IMR-90 (cell line): ENCODE data around the gene SYTL3. TPM values are rescaled to one million over a fixed set of nuclear protein-coding genes. Genes with fewer than 3 reads are reported as not detected.
A peak's percentile ranks its signal among the peaks of the same experiment; 100 is the strongest.
"Not testable (repeated sequence)": the region's sequence is repeated elsewhere in the genome, so short reads cannot be mapped to it uniquely, and the experiment has no call there.

Experiments
- ATAC-seq: fragments of 200-7000 bp; cut with Tn5 transposase; 2 replicates; pipeline ENCODE4 v1.9.1; 2020; ENCODE audit warnings: low read depth, mild to moderate bottlenecking, moderate library complexity
- BruUV-seq: library from RNA; stranded (reverse); fragments of 400-500 nt; replicated peaks from 2 replicates; lab custom pipeline; 2021; lab: Mats Ljungman, UMichigan
- CTCF ChIA-PET: fragments of 300-600 bp; formaldehyde crosslinking; extraction: SDS; loops from one replicate; lab custom pipeline; 2021; ENCODE audit warnings: antibody characterized with exemption; lab: Yijun Ruan, JAX
- POLR2A ChIA-PET: fragments of 300-600 bp; sonication (Branson Sonifier 250); formaldehyde crosslinking; loops from one replicate; lab custom pipeline; 2022; ENCODE audit warnings: antibody characterized with exemption; ENCODE audit not compliant: unreplicated experiment; lab: Charles Lee
- DNase-seq: peaks from one replicate; pipeline ENCODE4 v3.0.0; 2013
- H2AFZ ChIP-seq: replicated peaks from 2 replicates; pipeline ENCODE3; 2013; ENCODE audit warnings: low read length, mild to moderate bottlenecking; ENCODE audit not compliant: poor library complexity
- H2AK5ac ChIP-seq: 2 replicates; pipeline ENCODE4 v1.6.1; 2013; ENCODE audit warnings: low read depth, low read length, inconsistent platforms
- H2AK9ac ChIP-seq: replicated peaks from 2 replicates; pipeline ENCODE3; 2013; ENCODE audit warnings: mild to moderate bottlenecking, low read depth, low read length, moderate library complexity; ENCODE audit not compliant: poor library complexity
- H2BK120ac ChIP-seq: 2 replicates; pipeline ENCODE4 v1.6.1; 2013; ENCODE audit warnings: low read depth, low read length, inconsistent platforms
- H2BK15ac ChIP-seq: 3 replicates; pipeline ENCODE4 v1.6.1; 2013; ENCODE audit warnings: low read depth, low read length, inconsistent platforms
- H2BK20ac ChIP-seq: 2 replicates; pipeline ENCODE4 v1.6.1; 2013; ENCODE audit warnings: low read depth, mild to moderate bottlenecking, inconsistent platforms, low read length, moderate library complexity
- H2BK5ac ChIP-seq: 2 replicates; pipeline ENCODE4 v1.6.1; 2013; ENCODE audit warnings: mild to moderate bottlenecking, low read depth, low read length, inconsistent platforms; ENCODE audit not compliant: poor library complexity, severe bottlenecking
- H3K14ac ChIP-seq: replicated peaks from 2 replicates; pipeline ENCODE4 v1.6.1; 2013; ENCODE audit warnings: low read depth, low read length, inconsistent platforms
- H3K18ac ChIP-seq: 2 replicates; pipeline ENCODE4 v1.6.1; 2013; ENCODE audit warnings: low read depth, low read length, control low read depth
- H3K23ac ChIP-seq: 2 replicates; pipeline ENCODE4 v1.6.1; 2013; ENCODE audit warnings: low read depth, low read length, inconsistent platforms
- H3K27ac ChIP-seq: 2 replicates; pipeline ENCODE4 v1.5.1; 2013; ENCODE audit warnings: mild to moderate bottlenecking, control low read depth, low read length; ENCODE audit not compliant: insufficient read depth
- H3K27me3 ChIP-seq: 2 replicates; pipeline ENCODE4 v1.6.1; 2013; ENCODE audit warnings: low read length; ENCODE audit not compliant: control insufficient read depth, insufficient read depth
- H3K36me3 ChIP-seq: 2 replicates; pipeline ENCODE4 v1.6.1; 2013; ENCODE audit warnings: low read length, mixed read lengths; ENCODE audit not compliant: control insufficient read depth, insufficient read depth
- H3K4ac ChIP-seq: 2 replicates; pipeline ENCODE4 v1.6.1; 2013; ENCODE audit warnings: low read depth, low read length, inconsistent platforms
- H3K4me1 ChIP-seq: 2 replicates; pipeline ENCODE4 v1.6.1; 2013; ENCODE audit warnings: low read length, mixed read lengths; ENCODE audit not compliant: control insufficient read depth, insufficient read depth
- H3K4me2 ChIP-seq: 2 replicates; pipeline ENCODE4 v1.6.1; 2013; ENCODE audit warnings: low read depth, mild to moderate bottlenecking, control low read depth, low read length, moderate library complexity
- H3K4me3 ChIP-seq: 2 replicates; pipeline ENCODE4 v1.5.1; 2013; ENCODE audit warnings: low read depth, mild to moderate bottlenecking, control low read depth, low read length, moderate library complexity; ENCODE audit not compliant: insufficient read depth
- H3K56ac ChIP-seq: 2 replicates; pipeline ENCODE4 v1.6.1; 2013; ENCODE audit warnings: low read length, inconsistent platforms; ENCODE audit not compliant: insufficient read depth; ENCODE audit errors: extremely low read depth
- H3K79me1 ChIP-seq, 2 experiments: 2 replicates each; pipeline ENCODE4 v1.6.1; 2013; ENCODE audit warnings: low read length in 2 of 2, inconsistent platforms in 1 of 2, low read depth in 1 of 2
- H3K9ac ChIP-seq: 2 replicates; pipeline ENCODE4 v1.6.1; 2013; ENCODE audit warnings: low read depth, low read length, control low read depth
- H3K9me1 ChIP-seq: 2 replicates; pipeline ENCODE4 v1.6.1; 2013; ENCODE audit warnings: low read length, inconsistent platforms; ENCODE audit not compliant: insufficient read depth
- H3K9me3 ChIP-seq: 2 replicates; pipeline ENCODE4 v1.6.1; 2013; ENCODE audit warnings: low read length; ENCODE audit not compliant: control insufficient read depth, insufficient read depth
- H4K20me1 ChIP-seq: 2 replicates; pipeline ENCODE4 v1.6.1; 2013; ENCODE audit warnings: low read length, inconsistent platforms; ENCODE audit not compliant: insufficient read depth
- H4K5ac ChIP-seq: 2 replicates; pipeline ENCODE4 v1.6.1; 2013; ENCODE audit warnings: mild to moderate bottlenecking, low read depth, low read length, control low read depth
- H4K8ac ChIP-seq, 2 experiments: 2 replicates each; pipeline ENCODE4 v1.6.1; 2013; ENCODE audit warnings: low read depth in 2 of 2, low read length in 2 of 2, control low read depth in 1 of 2, inconsistent platforms in 1 of 2
- H4K91ac ChIP-seq: 2 replicates; pipeline ENCODE4 v1.6.1; 2013; ENCODE audit warnings: low read depth, low read length, inconsistent platforms; ENCODE audit not compliant: insufficient read depth
- BHLHE40 ChIP-seq: fragments of 150-350 bp; IDR thresholded peaks from 2 replicates; pipeline ENCODE4 v1.6.1; 2016; ENCODE audit warnings: mild to moderate bottlenecking, low read depth, low read length
- CEBPB ChIP-seq: IDR thresholded peaks from 2 replicates; pipeline ENCODE4 v1.6.1; 2012; ENCODE audit warnings: low read depth, low read length, improper control_type of control experiment
- CTCF ChIP-seq: conservative IDR thresholded peaks from 2 replicates; pipeline ENCODE4 v1.5.1; 2012; ENCODE audit warnings: mild to moderate bottlenecking, low read depth, low read length, improper control_type of control experiment
- WGBS, 2 experiments: methylation state at CpG; one replicate each; pipeline versions ENCODE4 v1.1.5 to v1.1.7; 2013; ENCODE audit warnings: missing lambda C conversion rate in 2 of 2; ENCODE audit not compliant: insufficient read length in 1 of 2; ENCODE audit errors: extremely low coverage in 2 of 2; 5-methylcytosine and 5-hydroxymethylcytosine counted together
- dilution Hi-C: fragments of 300-500 bp; cut with HindIII; formaldehyde crosslinking; loops from one replicate; pipeline ENCODE4 v1.14.3; 2018; ENCODE audit warnings: low sequenced_read_pairs; ENCODE audit not compliant: unreplicated experiment
- in situ Hi-C: fragments of 300-500 bp; cut with MboI; formaldehyde crosslinking; loops from 3 replicates; pipeline ENCODE4 v1.14.3; 2019; ENCODE audit warnings: low sequenced_read_pairs, inconsistent platforms, mixed read lengths
- intact Hi-C: fragments of 100-400 bp; cut with micrococcal nuclease; formaldehyde crosslinking; loops from 2 replicates; pipeline ENCODE4 v1.10.0; 2022
- polyA plus RNA-seq, 3 experiments: library from polyadenylated mRNA; depleted of rRNA; stranded (reverse); fragments of >200 nt; gene quantifications; 2 replicates each; pipeline ENCODE4 v1.2.3, GENCODE V29; 2012; ENCODE audit warnings: low replicate concordance in 1 of 3
- total RNA-seq: library from RNA; depleted of rRNA; stranded (reverse); fragments of >200 nt; gene quantifications from 2 replicates; pipeline ENCODE4 v1.2.3, GENCODE V29; 2012

The SYTL3 gene
- total and polyA plus RNA-seq, 2 of the 4 experiments (the other 2 are of a cell fraction), result 2.9 to 4.3 TPM

- TF ChIP-seq CTCF, result no peak
- TF ChIP-seq BHLHE40, result no peak
- no peak for TF ChIP-seq CEBPB
These were observed 6.0 kb downstream of the SYTL3 start (continued) for GRCh38 chr6:158655569-158656450.

GRCh38 chr6:158656986-158657385, 7.1 kb downstream of the SYTL3 start:
- H3K14ac ChIP-seq, H3K9ac ChIP-seq, H3K18ac ChIP-seq, H2BK120ac ChIP-seq, H3K4me3 ChIP-seq, BruUV-seq, dilution Hi-C loops, in situ Hi-C loops, H3K23ac ChIP-seq, H3K36me3 ChIP-seq, H2AK9ac ChIP-seq, H4K8ac ChIP-seq, H2BK15ac ChIP-seq, H3K27ac ChIP-seq, CTCF ChIA-PET, ATAC-seq, H3K4me2 ChIP-seq, H2BK20ac ChIP-seq, H2AFZ ChIP-seq, H3K56ac ChIP-seq, H3K27me3 ChIP-seq, H2AK5ac ChIP-seq, H4K91ac ChIP-seq, H4K20me1 ChIP-seq, intact Hi-C loops, H3K9me3 ChIP-seq, H3K4ac ChIP-seq, H2BK5ac ChIP-seq, H4K5ac ChIP-seq: not testable (repeated sequence)
- H3K79me1 ChIP-seq, result 0 out of 4 replicates have a peak, but pooled peaks cover 0 to 16% of the 10 kb centered on the region in 2 experiments
- H3K9me1 ChIP-seq, result peaks cover 13% of the 10 kb centered on the region
- H3K4me1 ChIP-seq, result peaks cover 24% of the 10 kb centered on the region
- DNase-seq, result peak; percentile 22
- WGBS, 2 experiments, result 70% methylated on average over 2 of the region's 9 CpGs; no CpG with 5 or more reads in 1 of the 2 experiments
- POLR2A ChIA-PET, result interaction anchor here (0.7 kb wide), 1 partner anchor 305 kb away, joined by 15 read pairs; no protein-coding TSS in a partner anchor
